GM23338 (cell line): ENCODE measurements around the gene IRF2.
"Not testable (repeated sequence)": the region's sequence is repeated elsewhere in the genome, so short reads cannot be mapped to it uniquely, and the experiment has no call there.

Experiments
- EZH2 ChIP-seq: fragments of 200-600 bp; sonication (generic); IDR thresholded peaks from one replicate; pipeline ENCODE4 v1.8.0; 2017; ENCODE audit warnings: antibody characterized with exemption, mild to moderate bottlenecking, low read depth; ENCODE audit not compliant: unreplicated experiment
- EZH2phosphoT487 ChIP-seq: fragments of 200-600 bp; sonication (generic); IDR thresholded peaks from one replicate; pipeline ENCODE4 v1.8.1; 2018; ENCODE audit warnings: antibody characterized with exemption; ENCODE audit not compliant: unreplicated experiment
- POLR2AphosphoS5 ChIP-seq: IDR thresholded peaks from 2 replicates; pipeline ENCODE4 v1.6.1; 2016; ENCODE audit warnings: antibody characterized with exemption, low read depth
- STAT1 ChIP-seq: IDR thresholded peaks from one replicate; pipeline ENCODE4 v1.6.1; 2016; ENCODE audit warnings: antibody characterized with exemption; ENCODE audit not compliant: unreplicated experiment
- TF ChIP-seq, protein P1 (sequence below), 2 experiments: fragments of 200-600 bp in 1 of 2; sonication (generic) in 1 of 2; conservative IDR thresholded peaks; 2 replicates each; pipeline versions ENCODE4 v1.5.1 to v1.6.1; 2016 to 2017; ENCODE audit warnings: antibody characterized with exemption in 2 of 2, low read depth in 2 of 2, mild to moderate bottlenecking in 2 of 2, moderate library complexity in 1 of 2
- TF ChIP-seq, protein P2 (sequence below): IDR thresholded peaks from one replicate; pipeline ENCODE4 v1.6.1; 2018; ENCODE audit warnings: antibody characterized with exemption; ENCODE audit not compliant: unreplicated experiment

DNA sequence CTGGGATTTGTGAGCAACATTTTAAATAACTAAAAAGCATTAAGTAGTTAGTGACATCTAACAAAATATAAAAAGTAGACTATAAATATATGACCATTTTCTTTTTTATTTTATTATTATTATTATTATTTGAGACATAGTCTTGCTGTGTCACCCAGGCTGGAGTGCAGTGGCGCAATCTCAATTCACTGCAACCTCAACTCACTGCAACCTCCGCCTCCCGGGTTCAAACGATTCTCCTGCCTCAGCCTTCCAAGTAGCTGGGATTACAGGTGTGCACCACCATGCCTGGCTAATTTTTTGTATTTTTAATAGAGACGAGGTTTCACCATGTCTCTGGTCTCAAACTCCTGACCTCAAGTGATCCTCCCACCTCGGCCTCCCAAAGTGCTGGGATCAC is 128.1 kb downstream of the IRF2 start:
- TF ChIP-seq, protein P1, sequence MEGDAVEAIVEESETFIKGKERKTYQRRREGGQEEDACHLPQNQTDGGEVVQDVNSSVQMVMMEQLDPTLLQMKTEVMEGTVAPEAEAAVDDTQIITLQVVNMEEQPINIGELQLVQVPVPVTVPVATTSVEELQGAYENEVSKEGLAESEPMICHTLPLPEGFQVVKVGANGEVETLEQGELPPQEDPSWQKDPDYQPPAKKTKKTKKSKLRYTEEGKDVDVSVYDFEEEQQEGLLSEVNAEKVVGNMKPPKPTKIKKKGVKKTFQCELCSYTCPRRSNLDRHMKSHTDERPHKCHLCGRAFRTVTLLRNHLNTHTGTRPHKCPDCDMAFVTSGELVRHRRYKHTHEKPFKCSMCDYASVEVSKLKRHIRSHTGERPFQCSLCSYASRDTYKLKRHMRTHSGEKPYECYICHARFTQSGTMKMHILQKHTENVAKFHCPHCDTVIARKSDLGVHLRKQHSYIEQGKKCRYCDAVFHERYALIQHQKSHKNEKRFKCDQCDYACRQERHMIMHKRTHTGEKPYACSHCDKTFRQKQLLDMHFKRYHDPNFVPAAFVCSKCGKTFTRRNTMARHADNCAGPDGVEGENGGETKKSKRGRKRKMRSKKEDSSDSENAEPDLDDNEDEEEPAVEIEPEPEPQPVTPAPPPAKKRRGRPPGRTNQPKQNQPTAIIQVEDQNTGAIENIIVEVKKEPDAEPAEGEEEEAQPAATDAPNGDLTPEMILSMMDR (conservative IDR thresholded peaks at IDR 0.05; ENCODE audit: low read depth in 2 of 2): not testable (repeated sequence)
- TF ChIP-seq STAT1, POLR2AphosphoS5, EZH2phosphoT487, EZH2: not testable (repeated sequence)
- TF ChIP-seq, protein P2, sequence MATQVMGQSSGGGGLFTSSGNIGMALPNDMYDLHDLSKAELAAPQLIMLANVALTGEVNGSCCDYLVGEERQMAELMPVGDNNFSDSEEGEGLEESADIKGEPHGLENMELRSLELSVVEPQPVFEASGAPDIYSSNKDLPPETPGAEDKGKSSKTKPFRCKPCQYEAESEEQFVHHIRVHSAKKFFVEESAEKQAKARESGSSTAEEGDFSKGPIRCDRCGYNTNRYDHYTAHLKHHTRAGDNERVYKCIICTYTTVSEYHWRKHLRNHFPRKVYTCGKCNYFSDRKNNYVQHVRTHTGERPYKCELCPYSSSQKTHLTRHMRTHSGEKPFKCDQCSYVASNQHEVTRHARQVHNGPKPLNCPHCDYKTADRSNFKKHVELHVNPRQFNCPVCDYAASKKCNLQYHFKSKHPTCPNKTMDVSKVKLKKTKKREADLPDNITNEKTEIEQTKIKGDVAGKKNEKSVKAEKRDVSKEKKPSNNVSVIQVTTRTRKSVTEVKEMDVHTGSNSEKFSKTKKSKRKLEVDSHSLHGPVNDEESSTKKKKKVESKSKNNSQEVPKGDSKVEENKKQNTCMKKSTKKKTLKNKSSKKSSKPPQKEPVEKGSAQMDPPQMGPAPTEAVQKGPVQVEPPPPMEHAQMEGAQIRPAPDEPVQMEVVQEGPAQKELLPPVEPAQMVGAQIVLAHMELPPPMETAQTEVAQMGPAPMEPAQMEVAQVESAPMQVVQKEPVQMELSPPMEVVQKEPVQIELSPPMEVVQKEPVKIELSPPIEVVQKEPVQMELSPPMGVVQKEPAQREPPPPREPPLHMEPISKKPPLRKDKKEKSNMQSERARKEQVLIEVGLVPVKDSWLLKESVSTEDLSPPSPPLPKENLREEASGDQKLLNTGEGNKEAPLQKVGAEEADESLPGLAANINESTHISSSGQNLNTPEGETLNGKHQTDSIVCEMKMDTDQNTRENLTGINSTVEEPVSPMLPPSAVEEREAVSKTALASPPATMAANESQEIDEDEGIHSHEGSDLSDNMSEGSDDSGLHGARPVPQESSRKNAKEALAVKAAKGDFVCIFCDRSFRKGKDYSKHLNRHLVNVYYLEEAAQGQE: not testable (repeated sequence)
